Amygdala (tissue), 56 donors: ENCODE measurements around the gene FOS.
"Not testable (repeated sequence)": the region's sequence is repeated elsewhere in the genome, so short reads cannot be mapped to it uniquely, and the experiment has no call there.

ENCODE experiments used
- DNase-seq, 56 donors: peaks; one replicate each; lab custom pipeline; 2025; lab: John Stamatoyannopoulos, UW

FOS gene

GRCh38 chr14:75309561-75309960 lies 30.9 kb downstream of the FOS start:
- DNase-seq = not testable (repeated sequence)

- DNase-seq = peak in 55 of 56 donors; percentile 41 to 94 (median 80)
Measured at GRCh38 chr14:75310295-75311111, 31.9 kb downstream of the FOS start.

- no peak for DNase-seq
Measured at GRCh38 chr14:75311356-75311755, 32.7 kb downstream of the FOS start.

- no peak for DNase-seq
Measured at GRCh38 chr14:75312341-75312740, 33.7 kb downstream of the FOS start.

GRCh38 chr14:75313294-75313693 lies 34.7 kb downstream of the FOS start:
- DNase-seq = no peak

- DNase-seq = peak in 10 of 56 donors; percentile 4 to 46 (median 18)
Measured at GRCh38 chr14:75315144-75315543, 36.5 kb downstream of the FOS start.

- no peak for DNase-seq
Measured at GRCh38 chr14:75317148-75317547, 38.5 kb downstream of the FOS start.

GRCh38 chr14:75318353-75318752 lies 39.7 kb downstream of the FOS start:
- DNase-seq = no peak

- DNase-seq = no peak
Measured at GRCh38 chr14:75319021-75319420, 40.4 kb downstream of the FOS start.

- no peak for DNase-seq
Measured at GRCh38 chr14:75320196-75320595, 41.6 kb downstream of the FOS start.

GRCh38 chr14:75322746-75323145 lies 44.1 kb downstream of the FOS start:
- DNase-seq = no peak

- DNase-seq = no peak
Measured at GRCh38 chr14:75323571-75323970, 44.9 kb downstream of the FOS start.

- DNase-seq = no peak
Measured at GRCh38 chr14:75328558-75329155, 50.0 kb downstream of the FOS start.

- DNase-seq = no peak
Measured at GRCh38 chr14:75329369-75329768, 50.7 kb downstream of the FOS start.

GRCh38 chr14:75331471-75331870 lies 52.8 kb downstream of the FOS start:
- no peak for DNase-seq
